ENCODE results near the gene SEC23A.
"Not testable (repeated sequence)": the region's sequence is repeated elsewhere in the genome, so short reads cannot be mapped to it uniquely, and the experiment has no call there.

Gene SEC23A

DNA sequence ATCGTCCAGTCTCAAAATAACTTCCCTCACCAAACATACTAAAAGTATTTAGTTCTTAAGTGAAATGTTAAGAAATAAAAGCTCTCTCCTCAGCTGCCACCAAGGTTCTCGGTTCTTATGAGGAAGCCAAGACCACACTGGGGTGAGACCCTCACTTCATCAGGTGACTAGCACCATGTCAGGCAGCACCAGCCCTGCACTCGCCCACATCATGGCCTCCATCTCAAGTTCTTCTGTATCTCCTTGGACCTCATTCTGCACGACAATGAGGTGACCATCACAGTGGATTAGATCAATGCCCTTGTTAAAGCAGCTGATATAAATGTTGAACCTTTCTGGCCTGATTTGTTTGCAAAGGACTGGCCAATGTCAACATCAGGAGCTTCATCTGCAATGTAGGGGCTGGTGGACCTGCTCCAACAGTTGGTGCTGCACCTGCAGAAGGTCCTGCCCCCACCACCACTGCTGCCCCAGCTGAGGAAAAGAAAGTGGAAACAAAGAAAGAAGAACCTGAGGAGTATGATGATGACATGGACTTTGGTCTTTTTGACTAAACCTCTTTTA is 12.4 kb downstream of the SEC23A start:
- DNase-seq, result no peak

DNA sequence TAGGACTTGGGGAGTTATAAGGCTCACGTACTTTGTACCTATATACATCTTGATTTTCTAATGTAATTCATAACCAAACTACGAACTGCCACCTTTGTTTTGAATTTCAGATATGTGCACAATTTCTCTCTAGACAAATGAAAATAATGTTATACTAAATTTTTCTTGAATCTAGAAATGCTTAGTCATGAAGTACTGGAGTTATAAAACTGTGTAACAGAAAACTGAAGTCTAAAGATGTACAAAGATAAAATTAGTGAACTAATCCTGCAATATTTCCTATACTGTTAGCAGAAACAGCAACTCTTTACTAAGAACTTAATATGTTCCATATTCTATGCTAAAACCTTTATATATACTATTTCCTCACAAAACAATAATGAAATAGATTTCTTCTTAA is 15.5 kb downstream of the SEC23A start:
- DNase-seq, result no peak

DNA sequence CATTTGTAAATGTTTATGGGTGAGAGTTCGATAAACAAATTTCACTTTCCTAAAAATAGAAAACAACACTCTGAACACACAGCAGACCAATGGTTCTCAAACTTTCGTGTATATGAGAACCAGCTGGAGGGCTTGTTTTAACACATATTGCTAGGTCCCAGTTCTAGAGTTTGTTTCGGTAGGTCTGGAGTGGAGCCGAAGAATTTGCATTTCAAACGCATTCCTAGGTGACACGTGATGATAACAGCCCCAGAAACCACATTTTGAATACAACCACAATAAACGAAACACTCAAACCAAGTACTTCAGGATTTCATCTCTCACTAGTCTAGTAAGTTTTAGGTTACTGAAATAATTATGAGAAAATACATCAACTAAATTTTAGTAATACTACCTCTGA is 17.1 kb downstream of the SEC23A start:
- DNase-seq, result no peak

DNA sequence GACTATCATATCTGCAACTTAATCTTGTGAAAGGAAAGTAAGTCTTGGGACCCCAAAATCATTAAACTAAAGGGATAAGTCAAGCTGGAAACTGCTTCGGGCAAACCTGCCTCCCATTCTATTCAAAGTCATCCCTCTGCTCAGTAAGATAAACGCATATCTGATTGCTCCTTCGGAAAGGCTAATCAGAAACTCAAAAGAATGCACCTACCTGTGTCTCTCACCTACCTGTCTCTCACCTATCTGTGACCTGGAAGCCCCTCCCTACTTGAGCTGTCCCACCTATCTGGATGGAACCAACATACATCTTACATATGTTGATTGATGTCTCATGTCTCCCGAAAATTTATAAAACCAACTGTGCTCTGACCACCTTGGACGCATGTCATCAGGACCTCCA is 19.9 kb downstream of the SEC23A start:
- DNase-seq, result no peak

DNA sequence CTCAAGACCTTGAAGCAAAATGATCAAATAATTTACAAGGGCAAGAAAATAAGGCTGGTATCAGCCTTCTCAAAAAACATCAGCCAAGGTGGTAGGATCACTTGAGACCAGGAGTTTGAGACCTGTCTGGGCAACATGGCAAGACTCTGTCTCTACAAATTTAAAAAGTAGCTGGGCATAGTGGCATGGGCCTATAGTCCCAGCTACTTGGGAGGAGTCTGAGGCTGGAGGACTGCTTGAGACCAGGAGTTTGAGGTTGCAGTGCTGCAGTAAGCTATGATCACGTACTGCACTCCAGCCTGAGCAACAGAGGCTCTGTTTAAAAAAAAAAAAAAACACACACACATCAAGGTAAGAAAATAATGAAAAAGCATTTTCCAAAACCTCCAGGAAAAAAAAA is 22.1 kb downstream of the SEC23A start:
- DNase-seq, result no peak

DNA sequence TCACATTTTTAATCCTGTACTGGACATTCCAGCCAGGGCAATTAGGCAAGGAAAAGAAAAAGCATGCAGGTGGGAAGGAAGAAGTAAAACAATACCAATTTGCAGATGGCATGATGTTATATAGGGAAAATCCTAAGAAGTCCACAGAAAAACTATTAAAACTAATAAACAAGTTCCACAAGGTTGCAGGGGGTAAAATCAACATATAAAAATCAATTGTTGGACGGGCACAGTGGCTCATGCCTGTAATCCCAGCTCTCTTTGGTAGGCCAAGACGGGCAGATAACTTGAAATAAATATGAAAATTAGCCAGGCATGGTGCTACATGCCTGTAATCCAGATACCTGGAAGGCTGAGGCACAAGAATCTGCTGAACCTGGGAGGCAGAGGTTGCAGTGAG is 31.9 kb downstream of the SEC23A start:
- no peak for DNase-seq

DNA sequence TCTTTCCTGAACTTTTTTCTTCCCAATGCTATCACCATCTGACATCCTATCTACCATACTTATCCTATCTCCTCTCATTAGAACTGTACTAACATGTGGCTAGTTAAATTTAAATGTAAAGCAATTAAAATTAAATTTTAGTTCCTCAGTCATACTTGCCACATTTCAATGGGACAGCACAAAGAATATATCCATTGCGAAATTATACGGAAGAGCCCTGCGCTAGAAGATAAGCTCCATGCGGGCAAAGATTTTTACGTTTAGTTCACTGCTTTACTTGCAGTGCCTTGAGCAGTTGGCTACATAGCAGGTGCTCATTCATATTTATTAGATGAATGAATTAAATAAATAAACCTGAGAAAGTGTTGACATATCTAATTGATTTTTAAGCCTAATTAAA is 33.1 kb downstream of the SEC23A start:
- DNase-seq, result no peak

DNA sequence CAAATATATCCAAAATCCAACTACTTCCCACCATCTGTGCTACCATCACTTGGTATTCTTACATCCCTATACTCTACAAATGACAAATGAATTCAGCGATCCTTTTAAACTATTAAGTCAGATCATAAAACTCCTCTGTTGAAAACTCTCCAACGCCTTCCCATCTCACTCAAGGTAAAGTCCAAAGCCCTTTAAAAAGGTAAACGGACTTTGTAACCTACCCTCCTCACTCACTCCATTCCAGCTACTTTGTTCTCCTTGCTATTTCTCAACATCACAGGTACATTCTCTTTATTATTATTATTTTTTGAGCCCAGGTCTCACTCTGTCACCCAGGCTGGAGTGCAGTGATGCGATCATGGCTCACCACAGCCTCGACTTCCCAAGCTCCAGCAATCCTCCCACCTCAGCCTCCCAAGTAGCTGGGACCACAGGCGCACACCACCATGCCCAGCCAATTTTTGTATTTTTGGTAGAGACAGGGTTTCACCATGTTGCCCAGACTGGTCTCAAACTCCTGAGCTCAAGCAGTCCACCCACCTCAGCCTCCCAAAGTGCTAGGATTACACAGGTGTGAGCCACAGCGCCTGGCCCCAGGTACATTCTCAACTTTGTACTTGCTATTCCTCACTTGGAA is 33.7 kb downstream of the SEC23A start:
- not testable (repeated sequence) for DNase-seq

DNA sequence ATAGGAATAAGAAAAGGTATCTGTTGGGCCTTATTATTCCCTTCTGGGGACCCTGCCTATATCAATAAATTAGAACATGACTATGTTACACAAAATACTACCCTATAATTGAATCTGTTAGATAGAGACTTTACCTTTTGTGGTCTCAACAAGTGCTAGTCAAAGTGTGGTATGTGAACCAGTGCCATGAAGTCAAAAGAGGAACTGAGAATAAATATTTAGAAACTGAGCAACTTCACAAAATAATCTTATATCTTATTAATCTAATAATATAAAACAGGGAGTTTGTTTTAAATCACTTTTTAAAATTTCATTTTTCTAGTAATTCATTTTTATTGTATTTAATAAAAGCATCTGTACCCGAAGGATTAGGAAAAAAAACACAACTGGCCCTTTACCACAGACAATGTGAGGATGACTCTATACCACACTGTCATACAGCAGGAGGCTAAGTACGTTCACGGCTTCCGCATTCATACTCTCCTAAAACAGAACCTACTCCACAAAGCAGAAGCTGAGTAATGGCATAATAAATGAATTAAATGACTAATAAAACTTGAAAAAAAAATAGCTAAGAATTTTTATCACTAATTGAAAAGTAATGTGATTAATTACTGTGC is 42.1 kb downstream of the SEC23A start:
- no peak for DNase-seq

DNA sequence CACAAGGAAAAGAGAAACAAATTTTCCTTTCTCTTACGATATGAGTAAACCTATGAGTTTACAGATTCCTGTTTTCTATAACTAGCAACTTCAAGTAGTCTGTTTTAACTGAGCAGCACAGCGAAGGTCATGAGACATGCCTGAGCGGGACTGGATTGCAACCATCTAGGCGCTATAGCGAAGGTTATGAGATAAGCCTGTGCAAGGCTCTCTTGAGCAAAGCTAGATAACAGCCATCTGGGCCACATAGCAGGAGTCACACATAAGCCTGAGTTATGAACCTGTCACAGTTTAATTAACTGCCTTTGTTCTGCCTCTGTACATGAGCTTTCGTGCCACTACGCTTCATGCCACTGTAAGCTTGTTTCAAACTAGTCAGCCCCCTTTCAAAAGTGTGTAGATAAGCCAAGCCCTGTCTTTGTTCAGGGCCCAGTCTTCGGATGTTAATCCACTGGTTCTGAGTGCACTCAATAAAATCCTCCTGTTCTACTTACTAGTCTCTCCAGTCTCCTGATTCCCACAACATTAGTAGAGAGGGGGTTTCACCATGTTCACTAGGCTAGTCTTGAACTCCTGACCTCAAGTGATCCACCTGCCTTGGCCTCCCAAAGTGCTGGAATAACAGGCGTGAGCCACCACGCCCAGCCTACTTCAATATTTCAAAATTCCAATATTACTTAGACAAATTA is 47.1 kb downstream of the SEC23A start:
- DNase-seq, result no peak

DNA sequence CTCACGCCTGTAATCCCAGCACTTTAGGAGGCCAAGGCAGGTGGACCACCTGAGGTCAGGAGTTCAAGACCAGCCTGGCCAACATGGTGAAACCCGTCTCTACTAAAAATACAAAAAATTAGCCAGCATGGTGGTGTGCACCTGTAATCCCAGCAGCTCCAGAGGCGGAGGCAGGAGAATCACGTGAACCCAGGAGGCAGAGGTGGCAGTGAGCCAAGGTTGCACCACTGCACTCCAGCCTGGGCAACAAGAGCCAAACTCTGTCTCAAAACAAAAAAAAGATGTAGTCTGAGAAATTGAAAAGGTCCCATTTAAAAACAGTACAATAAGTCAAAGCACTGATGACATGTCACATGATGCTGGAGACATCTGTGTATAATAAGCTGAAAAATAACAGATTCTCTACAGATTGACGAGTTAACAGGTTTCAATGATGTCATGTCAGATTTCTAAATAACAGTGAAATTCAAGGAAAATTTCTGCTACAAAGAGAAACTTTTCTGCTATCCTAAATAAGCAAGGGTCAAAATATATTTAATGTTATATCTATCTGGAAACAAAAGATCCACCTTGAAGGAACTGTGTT is 50.1 kb downstream of the SEC23A start:
- not testable (repeated sequence) for DNase-seq

DNA sequence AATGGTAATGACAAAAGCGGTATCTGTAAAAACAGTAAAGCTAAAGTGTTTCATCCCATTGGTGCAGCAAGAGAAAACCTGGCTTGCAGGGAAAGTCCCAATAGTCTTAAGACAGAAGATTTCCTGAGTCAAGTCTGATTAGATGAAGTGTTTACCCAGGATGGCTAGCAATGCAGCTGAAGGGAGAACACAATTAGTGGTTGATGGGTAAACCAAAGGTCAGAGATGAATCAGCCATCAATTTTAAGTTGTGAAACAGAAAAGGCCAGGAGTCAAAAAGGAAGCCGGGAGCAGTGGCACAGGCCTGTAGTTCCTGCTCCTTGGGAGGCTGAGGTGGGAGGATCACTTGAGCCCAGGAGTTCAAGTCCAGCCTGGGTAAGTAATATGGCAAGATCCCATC is 52.6 kb downstream of the SEC23A start:
- no peak for DNase-seq

DNA sequence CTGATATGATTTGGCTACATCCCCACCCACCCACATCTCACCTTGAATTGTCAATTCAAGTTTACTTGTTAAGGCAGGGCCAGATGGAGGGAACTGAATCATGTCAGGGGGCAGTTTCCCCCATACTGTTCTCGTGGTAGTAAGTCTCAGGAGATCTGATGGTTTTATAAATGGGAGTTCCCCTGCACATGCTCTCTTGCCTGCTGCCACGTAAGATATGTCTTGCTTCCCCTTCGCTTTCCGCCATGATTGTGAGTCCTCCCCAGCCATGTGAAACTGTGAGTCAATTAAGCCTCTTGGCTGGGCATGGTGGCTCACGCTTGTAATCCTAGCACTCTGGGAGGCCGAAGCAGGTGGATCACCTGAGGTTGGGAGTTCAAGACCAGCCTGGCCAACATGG is 57.1 kb downstream of the SEC23A start:
- DNase-seq, result not testable (repeated sequence)

DNA sequence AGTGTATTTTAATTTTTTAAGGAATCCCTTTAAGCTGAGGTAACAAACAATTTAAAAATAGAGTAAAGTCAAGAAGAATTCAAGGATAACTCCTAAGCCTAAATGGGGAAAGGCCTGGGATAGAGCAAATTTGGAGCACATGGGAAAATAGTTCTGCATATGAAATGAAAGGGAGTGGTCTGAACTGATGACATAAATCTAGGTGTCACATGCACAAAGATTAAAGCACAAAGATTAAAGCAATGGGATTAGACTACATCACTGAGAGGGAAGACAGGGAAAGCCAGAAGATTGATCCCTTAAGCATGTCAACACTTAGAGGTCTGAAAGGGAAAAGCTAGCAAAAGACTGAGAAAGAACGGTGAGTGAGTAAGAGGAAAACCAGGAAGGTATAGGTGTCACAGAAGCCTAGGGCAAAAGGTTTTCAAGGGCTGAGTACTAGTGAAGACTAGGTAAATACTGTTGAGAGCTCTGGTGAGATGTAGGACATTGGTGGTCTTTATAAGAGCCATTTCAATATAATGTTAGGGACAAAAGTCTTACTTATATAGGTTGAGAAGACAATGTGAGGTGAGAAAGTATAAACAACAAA is 59.6 kb downstream of the SEC23A start:
- no peak for DNase-seq

DNA sequence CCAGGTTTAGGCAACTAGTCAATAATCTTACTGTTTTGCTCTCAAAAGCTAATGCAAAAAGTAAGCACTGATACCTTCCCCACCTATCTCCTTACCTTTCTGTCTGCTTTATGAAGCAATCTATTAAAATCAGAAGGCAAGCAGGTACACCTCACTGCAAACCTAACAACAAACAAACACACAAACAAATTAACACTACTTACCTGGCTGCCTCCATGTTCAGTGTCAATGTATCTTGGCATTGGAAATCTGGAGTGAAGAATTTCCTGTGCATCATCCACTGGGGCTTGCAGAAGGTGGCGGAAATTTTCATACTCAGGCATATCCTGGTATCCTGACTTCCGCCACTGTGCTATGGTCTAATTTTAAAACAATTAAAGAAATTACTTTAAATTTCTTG is 62.5 kb downstream of the SEC23A start:
- DNase-seq, result no peak

DNA sequence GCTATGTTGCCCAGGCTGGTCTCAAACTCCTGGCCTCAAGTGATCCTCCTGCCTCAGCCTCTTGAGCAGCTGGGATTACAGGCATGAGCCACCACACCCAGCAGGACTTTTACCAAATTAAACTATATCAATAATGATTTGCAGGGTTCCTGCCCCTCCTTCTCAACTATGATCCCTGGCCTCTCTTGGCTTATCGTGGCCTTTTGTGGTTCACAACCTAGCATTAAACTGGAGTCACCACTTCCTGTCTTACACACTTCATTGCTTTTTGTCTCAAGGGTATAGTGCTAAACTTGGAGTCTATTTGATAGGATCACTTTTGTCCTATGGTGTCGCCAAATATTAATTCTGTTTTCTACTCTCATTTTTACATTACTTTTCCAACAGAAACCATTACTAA is 64.5 kb downstream of the SEC23A start:
- no peak for DNase-seq

DNA sequence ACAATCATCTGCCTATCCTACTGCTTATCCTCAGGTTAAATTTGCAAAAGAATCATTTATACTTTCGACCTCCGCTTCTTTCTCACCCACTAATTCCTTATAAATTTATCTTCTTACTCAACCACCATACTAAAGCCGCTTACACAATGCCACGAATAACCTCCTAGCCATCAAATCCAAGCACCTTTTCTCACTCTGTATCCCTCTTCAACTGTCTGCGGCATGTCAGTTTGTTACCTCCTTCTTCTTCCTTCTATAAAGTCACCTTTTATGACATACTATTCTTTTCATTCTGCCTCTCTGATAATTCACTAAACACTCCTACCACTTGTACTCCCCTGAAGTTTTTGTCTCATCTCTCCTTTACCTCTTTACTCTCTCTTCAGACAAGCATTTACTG is 66.3 kb downstream of the SEC23A start:
- no peak for DNase-seq

DNA sequence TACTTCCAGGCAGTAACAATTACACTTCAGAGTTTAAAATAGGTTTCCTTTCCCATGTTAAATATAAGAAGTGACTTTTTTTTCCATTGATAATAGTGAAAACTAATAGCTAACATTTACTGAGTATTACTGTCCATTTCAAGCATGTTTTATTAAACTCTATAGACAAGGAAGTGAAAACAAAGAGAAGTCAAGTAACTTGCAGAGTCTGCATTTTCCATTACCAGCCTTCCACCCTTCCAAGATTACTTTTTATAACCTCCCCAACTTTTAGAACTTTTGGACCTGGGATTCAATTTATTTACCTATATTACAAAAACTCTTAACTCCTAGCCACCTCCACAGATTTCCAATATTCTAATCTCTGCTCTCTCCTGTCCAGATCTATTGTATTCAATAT is 67.7 kb downstream of the SEC23A start:
- no peak for DNase-seq

DNA sequence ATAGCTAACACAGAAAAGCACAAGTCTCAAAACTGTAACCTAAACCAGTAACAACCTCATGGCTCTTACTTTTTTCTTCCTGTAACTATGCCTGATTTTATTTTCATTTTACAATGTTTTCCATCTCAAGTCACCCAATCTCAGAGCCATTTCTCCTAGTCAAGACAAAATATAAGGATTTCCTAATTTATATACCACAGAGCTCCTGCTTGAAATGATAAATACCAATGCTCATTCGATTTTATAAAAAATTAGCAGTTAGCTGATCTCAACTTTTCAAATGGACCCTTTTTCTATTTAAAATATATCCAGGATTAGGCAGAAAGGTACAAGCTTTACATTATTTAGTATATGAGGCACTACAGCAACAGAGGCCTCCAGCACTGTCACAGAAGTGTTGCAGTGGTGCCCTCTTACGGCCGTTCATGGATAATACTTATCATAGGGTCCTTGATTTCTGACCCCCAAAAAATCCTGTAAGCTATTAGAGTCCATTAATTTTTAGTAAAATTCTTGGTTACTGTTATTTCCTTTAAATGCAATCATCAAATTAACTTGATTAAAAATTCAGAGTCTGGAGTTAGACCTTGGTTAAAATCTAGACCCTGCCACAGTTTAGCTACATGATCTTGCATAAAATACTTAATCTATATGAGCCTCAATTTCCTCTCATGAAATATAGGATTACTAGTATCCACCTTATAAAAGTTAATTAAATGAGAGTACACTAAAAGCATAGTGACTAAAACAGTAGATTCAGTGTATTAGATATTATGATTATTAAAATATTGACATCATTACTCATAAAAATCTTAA is 68.3 kb downstream of the SEC23A start:
- DNase-seq, result no peak

DNA sequence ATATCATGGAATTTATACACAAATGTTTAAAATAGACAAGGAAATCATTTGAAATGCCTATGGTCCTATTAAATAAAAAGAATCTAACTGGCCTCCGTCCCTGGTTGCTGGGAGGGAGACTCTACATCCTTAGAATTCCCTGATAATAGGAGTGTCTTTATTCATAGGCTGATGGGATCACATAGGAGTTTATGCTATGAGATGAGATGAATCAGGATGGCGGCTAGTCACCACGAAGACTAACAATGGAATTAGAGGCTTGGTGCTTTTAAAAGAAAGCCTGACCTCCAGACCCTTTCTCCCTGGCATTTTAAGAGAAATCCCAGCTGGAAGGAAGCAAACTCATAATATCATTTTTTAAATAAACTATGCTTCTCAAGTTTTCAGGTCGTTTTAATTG is 69.7 kb downstream of the SEC23A start:
- no peak for DNase-seq

DNA sequence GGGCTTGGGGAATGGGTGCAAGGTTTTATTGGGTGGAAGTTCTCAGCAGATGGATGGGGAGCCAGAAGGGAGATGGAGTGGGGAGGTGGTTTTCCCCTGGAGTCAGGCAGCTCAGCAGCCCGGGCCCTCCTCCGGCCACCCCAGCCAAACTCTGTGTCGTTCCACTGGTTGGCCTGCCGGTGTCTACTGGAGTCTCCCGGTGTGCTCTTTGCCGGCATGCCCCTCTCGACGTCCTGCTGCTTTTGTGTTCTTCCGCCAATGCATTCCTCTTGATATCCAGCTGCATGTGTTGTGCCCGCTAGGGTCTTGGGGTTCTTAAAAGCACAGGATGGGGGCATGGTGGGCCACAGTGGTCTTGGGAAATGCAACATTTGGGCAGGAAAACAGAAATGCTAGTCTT is 72.8 kb downstream of the SEC23A start:
- no peak for DNase-seq

DNA sequence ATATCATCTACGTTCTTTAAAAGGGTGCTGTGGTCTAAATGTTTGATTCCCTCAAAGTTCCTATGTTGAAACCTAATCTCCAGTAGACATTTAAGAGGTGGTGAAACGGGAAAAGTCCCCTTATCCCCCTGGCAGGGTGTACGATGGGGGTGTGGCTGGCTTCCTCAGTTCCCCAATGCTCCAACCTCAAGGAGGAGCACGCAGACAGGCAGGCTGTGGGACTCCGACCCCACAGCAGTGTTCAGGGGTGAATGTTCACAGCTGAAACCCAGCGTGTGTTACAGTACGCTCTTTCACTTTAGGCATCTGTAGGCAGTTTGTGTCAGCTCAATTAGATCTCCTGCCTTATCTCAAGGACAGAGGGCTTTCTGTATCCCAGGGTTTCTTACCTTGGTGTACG is 73.2 kb downstream of the SEC23A start:
- DNase-seq, result no peak

DNA sequence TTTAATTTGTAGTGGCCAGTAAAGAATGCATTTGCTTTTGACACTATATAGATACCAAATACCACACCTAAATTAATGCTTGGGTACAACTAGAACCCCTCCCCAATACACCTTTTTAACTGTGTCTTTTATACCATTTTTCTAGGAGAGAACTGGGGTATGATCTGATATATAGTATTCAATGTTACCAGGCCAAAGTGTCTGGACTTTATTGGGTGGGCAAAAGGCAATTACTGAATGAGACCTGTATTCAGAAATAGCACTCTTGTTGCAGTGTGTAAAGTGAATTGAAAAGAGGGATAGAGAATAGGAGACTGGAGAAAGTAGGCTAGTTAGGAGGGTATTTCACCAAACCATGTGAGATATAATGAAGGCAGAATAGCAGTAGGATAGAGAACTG is 74.4 kb downstream of the SEC23A start:
- DNase-seq, result no peak
